Natural killer cell (primary cell): Measurements from ENCODE around the gene MAD1L1. TPM values are rescaled to one million over a fixed set of nuclear protein-coding genes. Genes with fewer than 3 reads are reported as not detected.

ENCODE experiments used
- ATAC-seq, 3 donors: fragments of 150-1000 bp in 2 of 3; fragments of 200-7000 bp in 1 of 3; cut with Tn5 transposase; 1 replicate in 1 of 3; 2 replicates in 2 of 3; pipeline ENCODE4 v1.10.0; 2021; ENCODE audit warnings: mild to moderate bottlenecking in 2 of 3, moderate library complexity in 2 of 3
- DNase-seq, 2 donors: peaks; one replicate each; pipeline versions ENCODE4 v3.0.0 to v3.0.0-alpha.2; 2013 to 2021; ENCODE audit warnings: mixed read lengths in 1 of 2
- H3K27ac ChIP-seq: one replicate; pipeline ENCODE4 v1.5.1; 2013; ENCODE audit warnings: mild to moderate bottlenecking, low read length
- H3K27me3 ChIP-seq: one replicate; pipeline ENCODE4 v1.6.1; 2013; ENCODE audit warnings: low read length; ENCODE audit not compliant: control insufficient read depth, insufficient read depth
- H3K36me3 ChIP-seq: one replicate; pipeline ENCODE4 v1.6.1; 2013; ENCODE audit warnings: low read length; ENCODE audit not compliant: control insufficient read depth, insufficient read depth
- H3K4me1 ChIP-seq: one replicate; pipeline ENCODE4 v1.6.1; 2013; ENCODE audit warnings: low read length; ENCODE audit not compliant: control insufficient read depth, insufficient read depth
- H3K4me3 ChIP-seq: one replicate; pipeline ENCODE4 v1.5.1; 2013; ENCODE audit warnings: low read length
- H3K9me3 ChIP-seq: one replicate; pipeline ENCODE4 v1.6.1; 2013; ENCODE audit warnings: low read length; ENCODE audit not compliant: control insufficient read depth, insufficient read depth
- H3K27ac Mint-ChIP-seq, 2 donors: one replicate each; pipeline ENCODE4 v1.8.0; 2022; ENCODE audit warnings: mild to moderate bottlenecking in 2 of 2, mixed read lengths in 2 of 2, moderate library complexity in 1 of 2
- H3K27me3 Mint-ChIP-seq, 2 donors: one replicate each; pipeline ENCODE4 v1.8.0; 2022; ENCODE audit warnings: low read depth in 2 of 2, mixed read lengths in 2 of 2
- H3K36me3 Mint-ChIP-seq: one replicate; pipeline ENCODE4 v1.8.0; 2022; ENCODE audit warnings: mixed read lengths
- H3K4me1 Mint-ChIP-seq, 2 donors: one replicate each; pipeline ENCODE4 v1.8.0; 2022; ENCODE audit warnings: mixed read lengths in 2 of 2
- H3K4me3 Mint-ChIP-seq: one replicate; pipeline ENCODE4 v1.8.0; 2022; ENCODE audit warnings: mild to moderate bottlenecking, moderate library complexity, mixed read lengths
- H3K9me3 Mint-ChIP-seq, 2 donors: one replicate each; pipeline ENCODE4 v1.8.0; 2022; ENCODE audit warnings: mixed read lengths in 2 of 2
- CTCF ChIP-seq: fragments of 200-600 bp; IDR thresholded peaks from one replicate; pipeline ENCODE4 v1.8.0; 2022; ENCODE audit warnings: antibody characterized with exemption
- WGBS: methylation state at CpG from one replicate; pipeline ENCODE4 v1.1.7; 2013; ENCODE audit warnings: missing lambda C conversion rate; ENCODE audit not compliant: insufficient coverage; 5-methylcytosine and 5-hydroxymethylcytosine counted together
- intact Hi-C: fragments of 100-400 bp; cut with micrococcal nuclease; formaldehyde crosslinking; loops from one replicate; pipeline ENCODE4 v1.14.2; 2022
- total RNA-seq, 4 donors: library from RNA; stranded (reverse); fragments of 120-200 nt in 1 of 4; gene quantifications; one replicate each; pipeline versions ENCODE4 v1.2.3 to v1.2.4, GENCODE V29; 2013 to 2022

Gene MAD1L1
- total RNA-seq, 3 donors from 2014 or later (not counting 1 experiment from before 2014, with no cell fraction given): 53.6 to 81.2 (median 77.4) TPM

DNA sequence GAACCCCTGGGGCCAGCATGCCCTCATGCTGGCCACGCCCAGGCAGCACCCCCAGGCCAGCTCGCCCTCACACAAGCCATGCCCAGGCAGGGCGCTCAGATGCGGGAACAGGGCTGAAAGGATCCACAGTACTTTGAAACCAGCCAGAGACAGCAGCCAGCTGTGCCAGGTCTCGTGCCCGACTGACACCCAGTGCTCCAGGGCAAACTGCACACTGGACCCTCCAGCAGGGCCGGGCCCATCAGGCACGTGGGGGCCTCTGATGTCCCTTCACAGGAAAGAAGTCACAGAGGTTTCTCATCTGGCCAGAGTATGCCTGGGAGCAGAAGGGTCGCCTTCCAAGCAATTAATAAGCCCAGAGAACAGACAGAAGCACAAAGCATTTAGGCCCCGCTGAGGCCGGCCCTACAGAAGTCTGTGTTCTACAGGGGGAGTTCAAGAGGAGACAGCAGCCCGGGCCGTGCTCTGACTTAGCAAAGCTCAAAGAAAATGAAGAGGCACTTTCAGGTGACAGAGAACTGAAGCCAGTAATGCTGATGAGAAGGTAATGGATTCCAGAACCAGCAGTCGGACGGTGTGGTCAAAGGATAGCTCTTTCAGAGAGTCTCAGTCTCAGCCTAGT, 21.4 kb downstream of the MAD1L1 start:
- peaks cover 0 to 5% of the 10 kb centered on the region in 2 donors for H3K4me1 Mint-ChIP-seq
- H3K4me1 ChIP-seq: no peaks in the 10 kb centered on the region
- H3K36me3 ChIP-seq: peaks cover 45% of the 10 kb centered on the region
- H3K4me3 ChIP-seq: no peak overlapping the region
- ATAC-seq: no peak
- WGBS: 92% methylated on average over 15 of the region's 15 CpGs
- DNase-seq: no peak
- TF ChIP-seq CTCF: no peak
- intact Hi-C loops: no loop called here
- H3K36me3 Mint-ChIP-seq: peaks cover 7% of the 10 kb centered on the region
- no peak overlapping the region for H3K4me3 Mint-ChIP-seq
- no peak overlapping the region for H3K27ac Mint-ChIP-seq
- no peak overlapping the region for H3K27ac ChIP-seq
- H3K27me3 Mint-ChIP-seq: no peaks in the 10 kb centered on the region
- H3K9me3 Mint-ChIP-seq: no peaks in the 10 kb centered on the region
- H3K27me3 ChIP-seq: no peaks in the 10 kb centered on the region
- no peaks in the 10 kb centered on the region for H3K9me3 ChIP-seq

DNA sequence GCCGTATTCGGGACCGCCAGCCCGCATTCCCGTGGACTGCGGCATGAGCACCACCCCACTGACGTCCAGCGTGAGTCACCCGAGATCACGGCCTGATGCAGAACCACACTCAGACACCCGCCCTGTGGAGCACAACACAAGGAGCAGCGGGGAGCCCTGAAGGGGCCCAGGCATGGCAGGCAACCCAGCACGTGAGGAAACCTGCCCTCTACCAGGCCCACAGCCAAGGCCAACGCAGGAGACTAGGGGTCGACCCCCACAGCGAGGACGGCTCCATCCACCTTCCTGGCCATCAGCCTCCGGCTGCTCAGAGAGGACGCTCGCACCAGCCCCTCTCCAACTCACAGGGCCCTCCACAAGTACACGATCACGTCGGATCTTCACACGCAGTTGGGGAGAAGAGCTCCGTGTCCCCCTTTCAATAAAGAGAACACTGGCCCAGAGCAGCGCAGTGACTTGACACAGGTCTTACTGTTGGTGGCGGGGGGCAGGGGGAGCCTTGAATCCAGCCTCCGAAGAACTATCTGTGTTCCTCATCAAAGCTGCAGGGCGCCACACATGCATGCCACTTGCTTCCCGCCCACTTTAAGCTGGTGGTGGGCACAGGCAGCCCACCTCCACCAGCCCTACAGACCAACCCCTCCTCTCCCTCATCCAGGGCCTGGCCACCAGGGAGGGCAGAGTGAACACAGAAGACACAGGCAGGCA, 22.0 kb downstream of the MAD1L1 start:
- Mint-ChIP-seq H3K9me3 (no peaks in the 10 kb centered on the region), H3K36me3 (peaks cover 7% of the 10 kb centered on the region), H3K27me3 (no peaks in the 10 kb centered on the region), H3K4me3 (no peak overlapping the region), H3K27ac (no peak overlapping the region), H3K4me1 (peaks cover 0 to 5% of the 10 kb centered on the region in 2 donors)
- Histone ChIP-seq H3K4me1 (no peaks in the 10 kb centered on the region), H3K9me3 (no peaks in the 10 kb centered on the region), H3K27me3 (no peaks in the 10 kb centered on the region), H3K4me3 (no peak overlapping the region), H3K36me3 (peaks cover 39% of the 10 kb centered on the region), H3K27ac (no peak overlapping the region)
- ATAC-seq: no peak
- no peak for DNase-seq
- intact Hi-C loops: no loop called here
- no peak for TF ChIP-seq CTCF
- 96% methylated on average over 30 of the region's 30 CpGs for WGBS

- Mint-ChIP-seq H3K9me3 (no peaks in the 10 kb centered on the region), H3K4me3 (no peak overlapping the region), H3K27ac (no peak overlapping the region), H3K4me1 (peaks cover 0 to 5% of the 10 kb centered on the region in 2 donors), H3K27me3 (no peaks in the 10 kb centered on the region), H3K36me3 (peaks cover 7% of the 10 kb centered on the region)
- no peak for TF ChIP-seq CTCF
- Histone ChIP-seq H3K27me3 (no peaks in the 10 kb centered on the region), H3K4me1 (no peaks in the 10 kb centered on the region), H3K27ac (no peak overlapping the region), H3K4me3 (no peak overlapping the region), H3K9me3 (no peaks in the 10 kb centered on the region), H3K36me3 (peaks cover 37% of the 10 kb centered on the region)
- ATAC-seq (no peak), DNase-seq (no peak)
- WGBS: 76% methylated on average over 8 of the region's 8 CpGs
- intact Hi-C loops: no loop called here
Observed at GRCh38 chr7:2209961-2210323, 22.8 kb downstream of the MAD1L1 start.
